ENCODE data around the gene GPRC5C. TPM values are rescaled to one million over a fixed set of nuclear protein-coding genes. Genes with fewer than 3 reads are reported as not detected.

The GPRC5C gene
- total RNA-seq, 4 donors from 2014 or later = 41.6 to 96.4 (median 55.1) TPM

GRCh38 chr17:74444406-74444805 lies 12.5 kb downstream of the GPRC5C start:
- peak; percentile 57 to 63 for DNase-seq (ENCODE audit: low spot score in 2 of 2)
- H3K4me1 ChIP-seq = peaks cover 0 to 70% (median 32%) of the 10 kb centered on the region in 4 donors
- peak overlapping the region in 1 of 4 donors; percentile 3 for H3K4me3 ChIP-seq

DNA sequence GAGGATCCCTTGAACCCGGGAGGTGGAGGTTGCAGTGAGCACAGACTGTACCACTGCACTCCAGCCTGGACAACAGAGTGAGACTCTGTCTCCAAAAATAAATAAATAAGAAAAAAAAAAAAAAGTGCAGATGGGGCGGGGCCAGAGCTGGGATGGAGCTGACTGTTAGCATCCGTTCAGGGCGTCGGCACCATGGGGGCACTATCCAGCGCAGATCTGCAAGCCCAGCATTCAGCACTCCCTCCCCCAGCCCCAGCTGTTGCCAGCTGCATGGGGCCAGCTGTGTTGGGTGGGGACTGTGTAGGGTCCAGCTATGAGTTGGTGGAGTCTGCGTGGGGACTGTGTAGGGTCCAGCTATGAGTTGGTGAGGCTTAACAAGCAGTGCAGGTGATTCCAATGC lies 13.3 kb downstream of the GPRC5C start:
- Histone ChIP-seq H3K9me3 (no peaks in the 10 kb centered on the region), H3K27ac (peak overlapping the region in 3 of 4 donors; percentile 79 to 94 (median 82)), H3K4me1 (peaks cover 0 to 76% (median 36%) of the 10 kb centered on the region in 4 donors), H3K4me3 (no peak overlapping the region), H3K36me3 (peaks cover 0 to 3% (median 0%) of the 10 kb centered on the region in 3 donors), H3K27me3 (no peaks in the 10 kb centered on the region)
- TF ChIP-seq POLR2A (IDR thresholded peaks at IDR 0.05) (no peak), EP300 (IDR thresholded peaks at IDR 0.05) (no peak)
- 90 to 91% methylated on average over 7 of the region's 7 CpGs for WGBS, 2 donors
- no peak for DNase-seq (ENCODE audit: low spot score in 2 of 2)

More at GRCh38 chr17:74444406-74444805, 12.5 kb downstream of the GPRC5C start:
- WGBS, 2 donors = 10 to 17% methylated on average over 8 to 12 of the region's 12 CpGs
- no peaks in the 10 kb centered on the region for H3K27me3 ChIP-seq
- peaks cover 0 to 4% (median 0%) of the 10 kb centered on the region in 4 donors for H3K9me3 ChIP-seq
- no peak for TF ChIP-seq CTCF (IDR thresholded peaks at IDR 0.05)
- peak in 1 of 2 donors; percentile 52 for TF ChIP-seq EP300 (IDR thresholded peaks at IDR 0.05)
- H3K27ac ChIP-seq = peak overlapping the region; percentile 1 to 90 (median 80)
- H3K36me3 ChIP-seq = peaks cover 0 to 8% (median 0%) of the 10 kb centered on the region in 3 donors

GRCh38 chr17:74446551-74447500 lies 14.9 kb downstream of the GPRC5C start:
- TF ChIP-seq CTCF (IDR thresholded peaks at IDR 0.05) (peak in 1 of 5 experiments; percentile 14), EP300 (IDR thresholded peaks at IDR 0.05) (peak in 1 of 2 donors; percentile 51), POLR2A (IDR thresholded peaks at IDR 0.05) (no peak)
- peak in 1 of 2 donors; percentile 38 for DNase-seq (ENCODE audit: low spot score in 2 of 2)
- Histone ChIP-seq H3K9me3 (no peaks in the 10 kb centered on the region), H3K27ac (peak overlapping the region; percentile 22 to 94 (median 65)), H3K27me3 (no peaks in the 10 kb centered on the region), H3K36me3 (no peaks in the 10 kb centered on the region), H3K4me1 (peaks cover 0 to 74% (median 37%) of the 10 kb centered on the region in 4 donors), H3K4me3 (no peak overlapping the region)
- 49 to 72% methylated on average over 23 to 27 of the region's 31 CpGs for WGBS, 2 donors

DNA sequence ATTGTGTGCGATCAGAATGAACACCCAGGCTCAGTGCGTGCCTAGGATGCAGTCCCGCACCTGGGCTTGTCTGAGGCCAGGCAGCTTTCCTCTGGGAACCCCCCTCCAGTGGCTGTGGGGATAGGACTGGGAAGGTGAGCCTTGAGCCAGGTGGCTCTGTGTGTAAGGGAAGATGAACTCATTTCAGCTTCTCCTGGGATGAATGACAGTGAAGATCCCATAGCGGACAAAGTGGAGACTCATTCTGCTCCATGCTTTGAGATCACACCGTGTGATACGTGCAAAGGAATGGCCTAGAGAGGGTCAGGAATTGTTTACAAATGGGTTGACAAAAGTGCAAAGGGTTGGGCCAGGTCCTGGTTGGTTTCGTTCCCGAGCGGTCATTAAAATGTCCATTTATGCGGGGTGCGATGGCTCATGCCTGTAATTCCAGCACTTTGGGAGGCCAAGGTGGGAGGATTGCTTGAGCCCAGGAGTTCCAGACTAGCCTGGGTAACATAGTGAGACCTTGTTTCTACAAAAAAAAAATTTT lies 15.8 kb downstream of the GPRC5C start:
- WGBS, 2 donors = 90 to 91% methylated on average over 11 of the region's 11 CpGs
- H3K27ac ChIP-seq = peak overlapping the region in 3 of 4 donors; percentile 50 to 94 (median 80)
- TF ChIP-seq EP300 (IDR thresholded peaks at IDR 0.05) (no peak), CTCF (IDR thresholded peaks at IDR 0.05) (no peak), POLR2A (IDR thresholded peaks at IDR 0.05) (no peak)
- H3K27me3 ChIP-seq = no peaks in the 10 kb centered on the region
- no peak overlapping the region for H3K4me3 ChIP-seq
- DNase-seq (ENCODE audit: low spot score in 2 of 2) = no peak
- no peaks in the 10 kb centered on the region for H3K36me3 ChIP-seq
- peaks cover 0 to 73% (median 36%) of the 10 kb centered on the region in 4 donors for H3K4me1 ChIP-seq
- H3K9me3 ChIP-seq = no peaks in the 10 kb centered on the region

- H3K27ac ChIP-seq = peak overlapping the region; percentile 42 to 94 (median 70)
- WGBS, 2 donors = 49 to 57% methylated on average over 8 of the region's 8 CpGs
These were observed 16.9 kb downstream of the GPRC5C start for GRCh38 chr17:74448756-74449155.

More at GRCh38 chr17:74448756-74449155, 16.9 kb downstream of the GPRC5C start:
- TF ChIP-seq POLR2A (IDR thresholded peaks at IDR 0.05) (no peak), EP300 (IDR thresholded peaks at IDR 0.05) (no peak), CTCF (IDR thresholded peaks at IDR 0.05) (no peak)
- DNase-seq (ENCODE audit: low spot score in 2 of 2) = no peak
- Histone ChIP-seq H3K4me1 (peaks cover 0 to 73% (median 36%) of the 10 kb centered on the region in 4 donors), H3K27me3 (no peaks in the 10 kb centered on the region), H3K9me3 (no peaks in the 10 kb centered on the region), H3K36me3 (no peaks in the 10 kb centered on the region), H3K4me3 (no peak overlapping the region)
